Inflammatory macrophage treated with lipopolysaccharide for 4 hours (primary cell): ENCODE results near the gene NRXN3.

Experiments used
- DNase-seq: peaks from one replicate; pipeline ENCODE4 v3.0.0-alpha.2; 2020

Gene NRXN3

GRCh38 chr14:79820866-79821535, 1650.8 kb downstream of the NRXN3 start:
- DNase-seq, result no peak

- no peak for DNase-seq
Observed at GRCh38 chr14:79822034-79822433, 1651.9 kb downstream of the NRXN3 start.

- DNase-seq, result no peak
Observed at GRCh38 chr14:79825046-79825521, 1654.9 kb downstream of the NRXN3 start.

- DNase-seq, result no peak
Observed at GRCh38 chr14:79826362-79826761, 1656.2 kb downstream of the NRXN3 start.

- DNase-seq, result no peak
Observed at GRCh38 chr14:79829405-79830166, 1659.4 kb downstream of the NRXN3 start.

- DNase-seq, result no peak
Observed at GRCh38 chr14:79831195-79831892, 1661.2 kb downstream of the NRXN3 start.

- no peak for DNase-seq
Observed at GRCh38 chr14:79833781-79834180, 1663.6 kb downstream of the NRXN3 start.

- DNase-seq, result no peak
Observed at GRCh38 chr14:79834868-79835267, 1664.7 kb downstream of the NRXN3 start.

- no peak for DNase-seq
Observed at GRCh38 chr14:79836577-79836976, 1666.4 kb downstream of the NRXN3 start.

- no peak for DNase-seq
Observed at GRCh38 chr14:79837699-79838098, 1667.5 kb downstream of the NRXN3 start.

- DNase-seq, result no peak
Observed at GRCh38 chr14:79840103-79840502, 1669.9 kb downstream of the NRXN3 start.

GRCh38 chr14:79840831-79841230, 1670.7 kb downstream of the NRXN3 start:
- DNase-seq, result no peak

GRCh38 chr14:79841433-79841832, 1671.3 kb downstream of the NRXN3 start:
- no peak for DNase-seq

GRCh38 chr14:79842270-79842669, 1672.1 kb downstream of the NRXN3 start:
- no peak for DNase-seq

GRCh38 chr14:79852950-79853744, 1683.0 kb downstream of the NRXN3 start:
- DNase-seq, result no peak

GRCh38 chr14:79855789-79856188, 1685.6 kb downstream of the NRXN3 start:
- DNase-seq, result no peak

GRCh38 chr14:79856381-79856780, 1686.2 kb downstream of the NRXN3 start:
- DNase-seq, result no peak

GRCh38 chr14:79861111-79861510, 1690.9 kb downstream of the NRXN3 start:
- DNase-seq, result no peak

- DNase-seq, result no peak
Observed at GRCh38 chr14:79862045-79862444, 1691.9 kb downstream of the NRXN3 start.

GRCh38 chr14:79871136-79871535, 1701.0 kb downstream of the NRXN3 start:
- no peak for DNase-seq

- no peak for DNase-seq
Observed at GRCh38 chr14:79878229-79878628, 1708.1 kb downstream of the NRXN3 start.

GRCh38 chr14:79878785-79879184, 1708.6 kb downstream of the NRXN3 start:
- DNase-seq, result no peak

GRCh38 chr14:79881299-79881698, 1711.1 kb downstream of the NRXN3 start:
- DNase-seq, result no peak
